HG03378 (cell line): ENCODE measurements around the gene PHF3.
"Not testable (repeated sequence)": the region's sequence is repeated elsewhere in the genome, so short reads cannot be mapped to it uniquely, and the experiment has no call there.

Experiments used
- ATAC-seq: cut with Tn5 transposase; IDR thresholded peaks from one replicate; pipeline ENCODE4 v1.9.1; 2021; ENCODE audit warnings: mild to moderate bottlenecking, moderate library complexity; ENCODE audit not compliant: unreplicated experiment

The PHF3 gene

GRCh38 chr6:63706630-63707029, 71.0 kb downstream of the PHF3 start:
- no peak for ATAC-seq

- ATAC-seq, result no peak
Measured at GRCh38 chr6:63708631-63709030, 73.0 kb downstream of the PHF3 start.

DNA sequence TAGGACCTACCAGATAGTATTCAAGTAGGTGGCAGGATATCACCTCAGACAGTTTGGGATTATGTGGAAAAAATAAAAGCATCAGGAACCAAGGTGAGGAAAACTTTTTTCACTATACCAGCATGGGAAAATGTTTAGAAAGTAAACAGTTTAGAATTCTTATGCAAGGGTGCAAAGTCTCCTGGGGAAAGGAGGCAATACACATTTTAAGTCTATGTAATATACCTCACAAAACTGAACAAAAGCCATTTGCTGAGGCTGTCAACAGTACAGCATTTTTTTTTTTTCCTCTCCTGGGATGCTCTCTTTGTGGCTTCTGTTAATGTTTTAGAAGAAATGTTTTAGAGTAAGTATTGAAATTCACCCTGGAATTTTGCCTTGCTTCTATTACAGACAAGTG, 73.5 kb downstream of the PHF3 start:
- no peak for ATAC-seq

DNA sequence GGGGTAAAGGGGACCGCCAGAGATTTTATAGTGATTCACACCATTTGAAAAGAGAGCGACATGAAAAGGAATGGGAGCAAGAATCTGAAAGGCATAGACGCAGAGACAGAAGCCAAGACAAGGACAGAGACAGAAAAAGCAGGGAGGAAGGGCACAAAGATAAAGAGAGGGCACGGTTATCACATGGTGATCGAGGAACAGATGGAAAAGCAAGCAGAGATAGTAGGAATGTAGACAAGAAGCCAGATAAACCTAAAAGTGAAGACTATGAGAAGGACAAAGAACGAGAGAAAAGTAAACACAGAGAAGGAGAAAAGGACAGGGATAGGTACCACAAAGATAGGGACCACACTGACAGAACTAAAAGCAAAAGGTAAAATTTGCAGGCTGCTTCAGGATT, 77.7 kb downstream of the PHF3 start:
- ATAC-seq, result no peak

- ATAC-seq, result no peak
Measured at GRCh38 chr6:63714091-63714490, 78.5 kb downstream of the PHF3 start.

DNA sequence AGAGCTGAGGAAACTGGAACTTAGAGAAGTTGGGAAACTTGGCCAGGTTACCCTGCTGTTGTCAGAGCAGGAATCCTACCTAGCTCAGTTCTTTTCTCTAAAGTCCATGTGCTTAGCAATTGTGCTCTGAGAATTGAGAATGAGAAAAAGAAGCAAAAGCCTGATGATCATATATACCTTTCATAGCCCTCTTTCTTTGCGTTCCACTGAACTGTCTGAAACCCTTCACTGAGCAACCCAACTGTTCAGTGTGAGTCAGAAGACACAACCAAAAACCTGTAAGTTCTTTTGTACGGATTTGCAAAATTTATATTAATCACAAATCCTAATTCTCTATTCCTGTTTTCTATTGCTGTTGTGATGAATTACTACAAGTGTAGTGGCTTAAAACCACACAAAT, 80.6 kb downstream of the PHF3 start:
- no peak for ATAC-seq

- no peak for ATAC-seq
Measured at GRCh38 chr6:63721181-63721580, 85.6 kb downstream of the PHF3 start.

DNA sequence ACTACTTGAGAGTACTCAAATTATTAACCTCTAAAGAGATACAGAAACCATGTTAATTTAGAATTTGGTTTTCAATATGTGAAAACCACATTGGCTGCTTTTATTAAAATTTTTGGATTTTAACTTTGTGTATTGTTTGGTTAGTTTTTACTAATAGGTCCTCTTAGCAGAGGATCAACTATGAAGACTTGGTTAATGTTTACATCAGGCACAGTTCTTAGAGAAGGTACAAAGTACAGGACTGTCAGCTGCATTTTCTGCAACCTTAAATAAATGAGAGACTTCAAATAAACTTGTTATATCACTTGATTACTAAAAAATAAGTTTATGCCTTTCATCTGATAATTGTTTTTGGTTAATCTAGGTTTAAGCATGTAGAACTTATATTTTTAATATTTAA, 89.1 kb downstream of the PHF3 start:
- ATAC-seq, result no peak

- no peak for ATAC-seq
Measured at GRCh38 chr6:63730311-63730710, 94.7 kb downstream of the PHF3 start.

- ATAC-seq, result no peak
Measured at GRCh38 chr6:63731930-63732329, 96.3 kb downstream of the PHF3 start.

DNA sequence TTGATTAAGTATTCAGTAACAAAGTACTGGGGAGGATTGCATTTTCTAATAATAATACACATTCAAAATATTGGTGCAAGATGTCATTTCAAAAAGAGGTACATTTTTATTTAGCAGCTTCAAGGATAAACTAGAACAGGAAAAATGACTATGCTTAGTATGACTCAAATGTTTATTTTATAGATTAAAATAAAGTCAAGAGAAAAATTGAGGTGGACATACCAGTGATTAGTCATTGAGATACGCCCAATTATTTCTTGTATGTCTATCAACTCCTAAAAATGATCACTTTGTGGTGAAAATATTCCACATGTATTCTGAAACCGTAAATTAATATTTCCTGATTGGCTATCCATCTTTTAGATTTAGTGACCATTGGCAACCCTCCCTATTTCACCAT, 96.7 kb downstream of the PHF3 start:
- no peak for ATAC-seq

DNA sequence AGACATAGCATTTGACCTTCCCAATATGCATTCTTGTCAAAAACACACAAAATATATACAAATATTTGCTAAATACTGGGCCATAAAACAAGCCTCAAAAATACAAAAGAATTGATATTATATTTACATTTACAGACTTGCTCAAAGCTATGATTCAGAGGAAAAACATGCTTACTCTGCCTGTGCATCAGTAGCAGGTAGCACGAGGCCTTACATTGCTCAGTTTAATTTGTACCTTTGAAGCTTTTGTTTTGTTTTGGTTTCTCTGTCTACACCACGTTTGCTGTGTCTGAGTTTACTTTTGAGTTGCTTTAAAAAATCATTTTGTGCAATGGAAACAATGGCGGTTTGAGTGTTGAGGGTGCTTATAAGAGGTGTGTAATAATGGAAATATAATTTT, 99.3 kb downstream of the PHF3 start:
- ATAC-seq, result no peak

- not testable (repeated sequence) for ATAC-seq
Measured at GRCh38 chr6:63738190-63738589, 102.6 kb downstream of the PHF3 start.

DNA sequence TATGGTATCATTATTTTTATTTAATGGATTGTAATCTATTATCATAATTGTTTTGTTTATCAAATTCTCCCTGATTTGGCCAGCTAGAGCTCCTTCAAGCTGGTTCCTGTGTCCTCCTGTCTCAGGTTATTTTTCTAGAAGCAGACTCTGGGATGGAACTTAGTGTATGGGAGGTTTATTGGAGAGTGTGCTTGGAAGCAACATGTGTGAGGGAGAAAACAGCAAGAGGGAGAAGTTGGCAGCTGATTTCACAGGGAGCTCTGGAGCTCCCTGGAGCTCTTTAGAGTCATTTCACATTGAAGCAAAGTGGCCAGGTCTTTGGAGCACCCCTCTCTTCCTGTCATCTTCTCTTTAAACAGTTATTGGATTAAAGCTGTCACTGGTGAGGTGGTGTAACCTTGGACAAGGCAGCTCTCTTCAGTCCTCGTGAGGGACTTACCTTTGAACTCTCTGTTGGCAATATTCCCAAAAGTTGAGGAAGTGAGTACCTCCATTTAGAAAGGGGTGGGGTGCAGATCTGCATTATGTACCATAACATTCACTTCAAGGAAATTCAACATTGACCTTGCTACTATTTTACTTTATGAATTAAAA, 103.6 kb downstream of the PHF3 start:
- ATAC-seq, result no peak

- no peak for ATAC-seq
Measured at GRCh38 chr6:63740709-63741108, 105.1 kb downstream of the PHF3 start.

DNA sequence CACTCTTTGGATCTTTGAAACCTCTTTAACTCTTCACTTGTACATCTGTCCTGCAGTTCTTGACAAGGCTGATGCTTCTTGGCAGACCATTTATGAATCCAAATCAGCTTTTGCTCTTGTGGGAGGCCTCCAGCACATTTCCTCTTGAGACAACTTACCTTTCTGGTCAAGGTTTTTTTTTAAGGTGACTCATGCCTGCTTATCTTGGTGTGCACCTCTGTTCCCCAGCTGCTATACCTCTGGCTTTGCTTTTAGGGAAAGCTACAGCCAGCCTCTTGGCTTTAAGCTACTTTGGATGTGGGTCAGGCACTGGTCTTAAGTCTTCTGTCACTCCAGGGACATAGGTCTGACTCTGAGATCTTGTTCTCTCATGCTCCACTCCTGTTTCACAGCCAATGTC, 106.5 kb downstream of the PHF3 start:
- no peak for ATAC-seq

GRCh38 chr6:63743691-63744090, 108.1 kb downstream of the PHF3 start:
- no peak for ATAC-seq

- ATAC-seq, result no peak
Measured at GRCh38 chr6:63744810-63745209, 109.2 kb downstream of the PHF3 start.

DNA sequence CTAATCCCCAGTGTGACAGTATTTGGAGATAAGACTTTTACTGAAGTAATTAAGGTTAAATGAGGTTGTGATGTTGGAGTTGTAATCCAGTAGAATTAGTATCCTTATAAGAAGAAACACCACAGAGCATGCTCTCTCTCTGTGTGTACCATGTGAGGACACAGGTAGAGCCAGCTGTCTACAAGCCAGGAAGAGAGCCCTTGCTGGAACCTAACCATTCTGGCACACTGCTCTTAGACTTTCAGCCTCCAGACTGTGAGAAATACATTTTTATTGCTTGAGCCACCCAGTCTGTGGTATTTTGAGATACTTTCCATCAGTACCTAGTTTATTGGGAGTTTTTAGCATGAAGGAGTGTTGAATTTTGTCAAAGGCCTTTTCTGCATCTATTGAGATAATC, 110.2 kb downstream of the PHF3 start:
- ATAC-seq, result no peak

GRCh38 chr6:63750400-63750799, 114.8 kb downstream of the PHF3 start:
- no peak for ATAC-seq

DNA sequence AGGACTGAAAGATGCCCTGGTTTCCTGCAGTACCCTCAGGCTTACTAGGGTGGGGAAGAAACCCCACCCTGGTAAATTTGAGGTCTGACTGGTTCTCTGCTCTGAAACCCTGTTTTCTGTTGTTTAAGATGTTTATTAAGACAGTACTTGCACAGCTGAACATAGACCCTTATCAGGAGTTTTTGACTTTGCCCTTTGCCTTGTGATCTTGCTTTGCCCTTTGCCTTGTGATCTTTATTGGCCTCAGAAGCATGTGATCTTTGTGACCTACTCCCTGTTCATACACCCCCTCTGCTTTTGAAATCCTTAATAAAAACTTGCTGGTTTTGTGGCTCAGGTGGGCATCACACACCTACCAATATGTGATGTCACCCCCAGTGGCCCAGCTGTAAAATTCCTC, 121.7 kb downstream of the PHF3 start:
- ATAC-seq, result not testable (repeated sequence)

- no peak for ATAC-seq
Measured at GRCh38 chr6:63757826-63758225, 122.2 kb downstream of the PHF3 start.

- no peak for ATAC-seq
Measured at GRCh38 chr6:63759605-63760105, 124.1 kb downstream of the PHF3 start.
